Osteocyte (in vitro differentiated cells): ENCODE measurements around the gene SPAG9. TPM values are rescaled to one million over a fixed set of nuclear protein-coding genes. Genes with fewer than 3 reads are reported as not detected.

Experiments used
- DNase-seq: peaks from one replicate; pipeline ENCODE4 v3.0.0; 2021; ENCODE audit warnings: mixed read lengths; ENCODE audit not compliant: unreplicated experiment; ENCODE audit errors: extremely low spot score
- H3K27ac Mint-ChIP-seq: one replicate; pipeline ENCODE4 v1.8.0; 2021; ENCODE audit warnings: mild to moderate bottlenecking, mixed read lengths; ENCODE audit not compliant: unreplicated experiment
- H3K27me3 Mint-ChIP-seq: one replicate; pipeline ENCODE4 v1.8.0; 2021; ENCODE audit warnings: mixed read lengths; ENCODE audit not compliant: unreplicated experiment
- H3K36me3 Mint-ChIP-seq: one replicate; pipeline ENCODE4 v1.8.0; 2021; ENCODE audit warnings: mixed read lengths; ENCODE audit not compliant: unreplicated experiment
- H3K4me1 Mint-ChIP-seq: one replicate; pipeline ENCODE4 v1.8.0; 2021; ENCODE audit warnings: mixed read lengths; ENCODE audit not compliant: unreplicated experiment
- H3K4me3 Mint-ChIP-seq: one replicate; pipeline ENCODE4 v1.8.0; 2021; ENCODE audit warnings: mild to moderate bottlenecking, moderate library complexity, mixed read lengths; ENCODE audit not compliant: unreplicated experiment
- H3K9me3 Mint-ChIP-seq: one replicate; pipeline ENCODE4 v1.8.0; 2021; ENCODE audit warnings: mixed read lengths; ENCODE audit not compliant: unreplicated experiment
- CTCF ChIP-seq: fragments of 200-600 bp; sonication (generic); IDR thresholded peaks from 2 replicates; pipeline ENCODE4 v1.5.0; 2021; ENCODE audit warnings: antibody characterized with exemption, mild to moderate bottlenecking, moderate library complexity
- total RNA-seq: library from RNA; stranded (reverse); gene quantifications from 2 replicates; pipeline ENCODE4 v1.2.1, GENCODE V29; 2021

The SPAG9 gene
- total RNA-seq, 1 donor from 2014 or later, result 100 TPM

GRCh38 chr17:50957600-50958575 is 162.8 kb downstream of the SPAG9 start:
- TF ChIP-seq CTCF, result no peak
- no peaks in the 10 kb centered on the region for H3K9me3 Mint-ChIP-seq
- no peak overlapping the region for H3K27ac Mint-ChIP-seq
- DNase-seq, result peak; percentile 68
- H3K36me3 Mint-ChIP-seq, result no peaks in the 10 kb centered on the region
- peaks cover 25% of the 10 kb centered on the region for H3K4me1 Mint-ChIP-seq
- no peaks in the 10 kb centered on the region for H3K27me3 Mint-ChIP-seq
- no peak overlapping the region for H3K4me3 Mint-ChIP-seq

- peak; percentile 83 for TF ChIP-seq CTCF
- DNase-seq, result peak; percentile 87
- H3K4me3 Mint-ChIP-seq, result no peak overlapping the region
- no peaks in the 10 kb centered on the region for H3K36me3 Mint-ChIP-seq
- no peaks in the 10 kb centered on the region for H3K27me3 Mint-ChIP-seq
- no peaks in the 10 kb centered on the region for H3K9me3 Mint-ChIP-seq
- H3K4me1 Mint-ChIP-seq, result peaks cover 26% of the 10 kb centered on the region
- no peak overlapping the region for H3K27ac Mint-ChIP-seq
These were observed 163.7 kb downstream of the SPAG9 start for GRCh38 chr17:50956750-50957523.

GRCh38 chr17:50956409-50956749 is 164.3 kb downstream of the SPAG9 start:
- Mint-ChIP-seq H3K27ac (no peak overlapping the region), H3K9me3 (no peaks in the 10 kb centered on the region), H3K4me1 (peaks cover 29% of the 10 kb centered on the region), H3K36me3 (no peaks in the 10 kb centered on the region), H3K27me3 (no peaks in the 10 kb centered on the region), H3K4me3 (no peak overlapping the region)
- no peak for TF ChIP-seq CTCF
- DNase-seq, result peak; percentile 66

GRCh38 chr17:50955667-50956120 is 165.0 kb downstream of the SPAG9 start:
- Mint-ChIP-seq H3K27ac (no peak overlapping the region), H3K9me3 (no peaks in the 10 kb centered on the region), H3K27me3 (no peaks in the 10 kb centered on the region), H3K4me1 (peaks cover 34% of the 10 kb centered on the region), H3K36me3 (no peaks in the 10 kb centered on the region), H3K4me3 (no peak overlapping the region)
- peak; percentile 69 for DNase-seq
- TF ChIP-seq CTCF, result no peak

GRCh38 chr17:50955160-50955559 is 165.5 kb downstream of the SPAG9 start:
- no peak for TF ChIP-seq CTCF
- no peak overlapping the region for H3K4me3 Mint-ChIP-seq
- no peaks in the 10 kb centered on the region for H3K9me3 Mint-ChIP-seq
- H3K27me3 Mint-ChIP-seq, result no peaks in the 10 kb centered on the region
- H3K27ac Mint-ChIP-seq, result peak overlapping the region; percentile 73
- DNase-seq, result peak; percentile 80
- H3K4me1 Mint-ChIP-seq, result peaks cover 39% of the 10 kb centered on the region
- no peaks in the 10 kb centered on the region for H3K36me3 Mint-ChIP-seq
